ENCODE data around the gene AGTR1. TPM values are rescaled to one million over a fixed set of nuclear protein-coding genes. Genes with fewer than 3 reads are reported as not detected.
"Not testable (repeated sequence)": the region's sequence is repeated elsewhere in the genome, so short reads cannot be mapped to it uniquely, and the experiment has no call there.

Gene AGTR1
- total RNA-seq, 1 donor from 2014 or later = 0.67 TPM

DNA sequence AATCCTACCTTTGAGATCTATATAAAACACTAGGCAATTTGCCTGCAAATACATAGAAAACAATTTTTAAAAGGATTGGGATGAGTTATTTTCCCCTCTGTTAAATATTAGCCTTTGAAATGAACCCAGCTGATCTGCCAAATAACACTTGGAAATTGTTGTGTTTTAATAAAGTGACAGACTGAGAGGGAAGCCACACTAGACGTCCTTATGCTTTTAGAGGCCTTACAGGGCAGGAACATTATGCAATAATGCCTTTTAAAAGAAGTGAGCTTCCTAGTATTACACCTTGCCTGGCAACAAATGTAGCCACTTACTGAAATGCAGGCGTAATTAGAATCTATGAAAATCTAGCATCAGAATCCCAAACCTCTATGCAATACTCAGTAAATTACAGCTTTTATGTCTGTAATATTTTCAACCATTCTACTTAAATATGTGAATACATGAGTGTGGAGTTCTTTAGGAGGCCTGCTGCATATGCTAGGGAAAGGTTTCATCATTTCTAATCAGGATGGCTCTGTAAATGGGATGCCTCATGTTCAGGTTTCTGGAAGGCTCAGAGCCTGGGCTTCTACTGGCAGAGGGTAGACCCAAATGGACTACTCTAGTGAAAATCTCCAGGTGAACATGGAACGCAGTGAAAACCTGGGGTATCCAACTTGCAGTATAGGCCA lies 20.3 kb downstream of the AGTR1 start:
- intact Hi-C loops (cut with DNase I) = loop anchor here (5.0 kb wide), 1 partner anchor 336 kb away; no protein-coding TSS in a partner anchor
- DNase-seq (ENCODE audit: low spot score) = no peak

DNA sequence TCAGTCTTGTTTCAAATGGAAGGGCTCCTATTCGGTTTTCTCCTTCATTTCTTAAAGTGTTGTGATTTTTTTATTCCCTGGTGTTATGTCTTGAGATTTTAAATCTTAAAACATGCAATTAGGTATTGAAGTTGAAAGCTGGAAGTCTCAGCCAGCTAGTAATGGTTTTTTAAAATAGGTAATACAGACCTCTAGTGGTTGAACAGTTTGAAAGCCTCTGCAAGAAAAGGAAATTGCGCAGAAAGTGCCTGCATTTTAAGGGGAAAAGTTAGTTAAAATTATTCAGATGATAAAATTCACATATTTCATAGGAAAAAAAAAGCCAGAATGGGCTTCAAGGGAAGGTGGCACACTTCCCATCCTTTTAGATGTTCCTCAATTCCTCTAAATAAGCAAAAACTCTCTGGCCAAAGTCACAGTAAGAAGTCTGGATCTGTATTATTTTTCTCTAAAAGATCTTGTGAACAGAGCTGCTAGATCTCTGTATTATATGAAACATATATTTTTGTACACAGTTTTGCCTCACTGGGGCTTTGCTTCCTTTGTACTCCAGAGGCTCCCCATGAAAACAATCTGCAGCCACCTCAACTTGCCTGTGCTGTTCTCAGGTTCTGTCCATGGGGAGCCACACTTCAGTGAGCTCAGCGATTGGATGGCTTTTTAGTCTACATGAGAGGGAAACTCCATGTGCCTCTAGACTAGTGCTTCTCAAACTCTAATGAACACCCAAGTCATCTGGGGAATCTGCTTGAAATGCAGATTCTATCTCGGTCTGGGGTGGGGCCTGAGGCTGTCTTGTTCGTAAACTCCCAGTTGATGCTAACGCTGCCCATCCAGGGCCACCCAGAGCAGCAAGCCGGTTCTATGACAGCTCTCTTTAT lies 21.5 kb downstream of the AGTR1 start:
- intact Hi-C loops (cut with DNase I) = loop anchor here (5.0 kb wide), 1 partner anchor 337 kb away; no protein-coding TSS in a partner anchor
- DNase-seq (ENCODE audit: low spot score) = no peak

DNA sequence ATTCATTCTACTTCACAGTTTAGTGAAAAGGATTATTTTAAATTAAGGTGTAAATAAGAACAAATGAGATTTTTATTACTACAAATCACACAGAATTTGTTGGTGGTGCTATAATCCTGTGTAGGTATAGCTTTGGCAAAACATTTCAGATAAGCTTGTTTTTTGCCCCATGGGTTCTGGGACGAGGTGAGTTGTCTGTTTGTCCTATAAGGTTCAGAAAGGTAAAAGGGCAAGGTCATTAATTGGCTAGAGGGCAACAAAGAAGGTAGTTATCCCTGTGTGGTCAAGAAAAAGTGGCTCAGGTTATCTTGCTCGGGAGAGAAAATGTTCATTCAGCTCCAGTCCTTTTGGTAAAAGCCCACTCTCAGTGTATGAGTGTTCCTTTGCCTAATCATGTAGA lies 23.2 kb downstream of the AGTR1 start:
- intact Hi-C loops (cut with DNase I) = no loop called here
- DNase-seq (ENCODE audit: low spot score) = no peak

DNA sequence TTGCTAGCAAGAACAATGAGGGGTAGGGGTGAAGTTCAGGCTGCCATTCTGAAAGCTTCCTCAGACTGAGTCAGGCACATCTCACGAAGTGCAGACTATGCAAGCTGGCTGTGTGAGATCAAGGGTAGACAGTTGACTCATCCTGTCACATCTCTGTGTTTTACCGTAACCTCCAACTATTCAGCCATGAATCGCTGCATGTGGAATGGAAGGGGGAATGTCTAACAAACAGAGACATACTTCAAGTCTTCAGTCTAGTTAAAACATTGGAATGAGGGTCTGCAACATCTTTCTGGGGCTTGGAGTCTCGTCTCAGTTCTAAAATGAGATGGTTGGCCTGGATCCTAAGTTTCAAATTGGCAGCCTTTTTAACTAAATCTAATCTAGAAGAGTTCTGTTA lies 25.9 kb downstream of the AGTR1 start:
- no peak for DNase-seq (ENCODE audit: low spot score)
- intact Hi-C loops (cut with DNase I) = no loop called here

DNA sequence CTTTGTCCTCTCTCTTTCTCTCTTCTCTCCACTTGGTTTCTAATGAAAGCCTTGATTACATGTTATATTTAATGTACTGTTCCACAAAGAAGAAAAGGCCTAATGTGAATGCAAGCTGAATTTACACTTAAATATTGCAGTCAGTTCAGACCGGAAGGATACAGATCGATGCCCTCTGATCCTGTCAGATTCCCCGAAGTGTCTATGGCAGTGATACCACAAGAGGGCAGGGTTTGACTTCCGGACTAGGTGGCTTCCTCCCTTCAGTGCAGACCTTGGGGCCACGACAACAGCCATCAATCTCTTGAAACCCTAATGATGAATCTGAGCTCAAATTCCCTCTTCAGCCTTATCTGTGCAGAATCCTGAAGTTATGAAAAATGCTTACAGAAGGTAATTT lies 29.5 kb downstream of the AGTR1 start:
- intact Hi-C loops (cut with DNase I) = no loop called here
- no peak for DNase-seq (ENCODE audit: low spot score)

DNA sequence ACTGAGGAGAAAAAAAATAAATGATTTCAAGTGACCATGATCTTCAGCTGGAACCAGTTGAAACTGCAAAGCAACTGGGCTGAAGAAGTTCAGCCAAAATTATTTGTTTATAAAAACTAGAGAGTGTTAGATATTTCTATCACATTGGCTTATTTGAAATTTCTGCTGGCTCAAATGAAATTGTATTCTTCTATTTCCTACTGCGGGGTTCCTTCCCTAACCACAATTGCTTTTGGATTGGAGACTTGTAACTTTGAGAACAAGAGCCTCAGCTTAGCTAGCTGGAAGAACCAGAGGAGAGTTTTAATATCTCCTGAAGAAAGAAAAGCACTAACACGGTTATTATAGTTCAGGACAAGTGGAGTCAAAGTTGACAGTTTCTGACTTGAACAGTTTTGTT lies 31.1 kb downstream of the AGTR1 start:
- intact Hi-C loops (cut with DNase I) = no loop called here
- no peak for DNase-seq (ENCODE audit: low spot score)

DNA sequence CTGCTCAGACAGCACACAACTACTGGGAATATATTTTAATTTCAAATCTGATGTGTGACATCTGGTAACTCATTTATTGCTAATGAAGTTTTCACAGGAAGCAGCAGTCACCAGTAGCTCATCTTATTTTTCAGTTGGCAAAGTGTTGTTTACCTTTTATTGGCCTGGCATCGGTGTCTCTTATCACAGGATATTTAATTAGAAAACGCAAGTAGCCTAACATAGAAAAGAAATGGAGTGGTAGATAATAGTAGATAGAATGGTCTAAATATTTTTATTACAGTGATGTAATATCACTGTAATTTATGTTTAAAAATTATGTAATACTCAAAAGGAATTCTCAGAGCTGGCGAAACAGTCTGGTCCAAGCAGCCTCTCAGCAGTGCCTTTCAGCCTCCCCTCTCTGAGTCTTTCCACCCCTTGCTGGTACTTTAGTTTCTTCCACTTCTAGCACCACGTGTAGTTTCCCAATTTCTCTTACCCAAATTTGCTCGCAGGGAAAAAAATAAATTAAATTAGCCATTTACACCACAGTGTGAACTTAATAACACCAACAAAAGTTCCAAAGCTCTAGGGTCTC lies 31.9 kb downstream of the AGTR1 start:
- no peak for DNase-seq (ENCODE audit: low spot score)
- intact Hi-C loops (cut with DNase I) = no loop called here

DNA sequence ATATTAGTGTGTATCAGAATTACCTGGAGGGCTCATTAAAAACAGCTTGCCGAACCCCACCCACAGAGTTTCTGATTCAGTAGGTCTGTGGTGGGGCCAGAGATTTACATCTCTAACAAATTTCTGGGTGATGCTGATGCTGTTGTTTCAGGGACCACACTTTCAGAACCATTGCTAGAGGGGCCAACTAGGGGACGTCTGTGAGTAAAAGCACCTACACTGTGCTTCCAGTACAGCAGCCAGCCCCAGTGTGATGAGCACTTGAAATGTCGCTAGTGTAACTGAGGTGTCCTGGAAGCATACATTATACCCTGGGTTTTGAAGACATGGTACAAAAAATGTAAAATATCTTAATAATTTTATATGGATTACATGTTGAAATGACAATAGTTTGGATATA lies 33.0 kb downstream of the AGTR1 start:
- intact Hi-C loops (cut with DNase I) = no loop called here
- no peak for DNase-seq (ENCODE audit: low spot score)

DNA sequence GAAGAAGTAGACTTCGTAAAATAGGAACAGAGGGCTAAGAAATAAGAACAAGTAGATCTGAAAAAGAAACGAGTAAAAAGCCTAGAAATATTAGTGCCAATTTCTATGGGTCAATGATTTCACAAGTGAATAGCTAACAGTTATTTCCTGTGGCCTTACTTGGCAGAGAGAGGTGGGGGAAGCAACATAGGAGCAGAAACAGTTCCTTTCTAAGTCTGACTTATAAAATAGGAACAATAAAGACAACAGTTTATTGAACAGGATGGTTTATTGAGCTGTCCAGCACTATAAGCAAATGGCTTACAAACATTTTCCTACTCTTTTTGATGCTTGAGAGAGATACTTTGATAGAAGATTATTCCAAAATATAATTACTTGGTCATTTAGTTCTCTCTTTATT lies 37.9 kb downstream of the AGTR1 start:
- intact Hi-C loops (cut with DNase I) = no loop called here
- DNase-seq (ENCODE audit: low spot score) = no peak

DNA sequence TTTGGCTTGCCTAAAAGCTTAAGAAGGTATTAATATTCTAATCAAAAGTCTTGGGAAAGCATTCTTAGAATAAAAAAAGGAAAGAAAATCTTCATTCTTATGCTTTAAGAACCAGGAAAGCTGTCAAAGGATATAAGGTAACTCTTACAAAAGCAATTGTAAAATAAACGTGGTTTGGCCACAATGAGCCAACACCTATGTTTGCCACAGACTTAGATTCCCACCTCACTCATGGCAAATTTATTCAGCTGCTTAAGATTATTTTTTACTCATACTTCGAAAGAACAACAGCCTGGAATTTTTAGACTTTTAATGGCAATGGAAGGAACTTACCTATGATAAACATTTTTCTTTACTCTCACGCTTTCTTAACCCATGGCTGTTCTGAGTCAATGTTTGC lies 38.4 kb downstream of the AGTR1 start:
- no peak for DNase-seq (ENCODE audit: low spot score)
- intact Hi-C loops (cut with DNase I) = no loop called here

DNA sequence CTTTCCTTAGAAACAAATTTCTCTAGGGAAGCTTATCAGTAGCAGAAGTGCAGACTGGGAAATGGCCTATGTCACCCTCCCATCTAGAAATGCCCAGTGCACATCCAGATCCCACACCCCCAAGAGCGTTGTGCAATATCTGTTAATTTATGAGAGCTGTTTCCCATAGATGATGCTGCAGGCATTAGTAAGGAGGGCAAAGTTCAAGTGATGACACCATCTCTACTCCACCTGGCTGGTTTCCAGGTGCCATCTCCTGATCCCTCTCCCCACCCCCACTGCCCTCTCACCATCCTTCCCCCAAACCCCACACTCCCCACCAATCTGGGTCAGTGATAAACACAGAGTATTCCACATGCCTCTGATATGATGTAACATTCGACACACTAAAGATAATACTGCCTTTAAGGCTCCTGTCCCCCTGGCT lies 39.4 kb downstream of the AGTR1 start:
- no peak for DNase-seq (ENCODE audit: low spot score)
- intact Hi-C loops (cut with DNase I) = no loop called here

DNA sequence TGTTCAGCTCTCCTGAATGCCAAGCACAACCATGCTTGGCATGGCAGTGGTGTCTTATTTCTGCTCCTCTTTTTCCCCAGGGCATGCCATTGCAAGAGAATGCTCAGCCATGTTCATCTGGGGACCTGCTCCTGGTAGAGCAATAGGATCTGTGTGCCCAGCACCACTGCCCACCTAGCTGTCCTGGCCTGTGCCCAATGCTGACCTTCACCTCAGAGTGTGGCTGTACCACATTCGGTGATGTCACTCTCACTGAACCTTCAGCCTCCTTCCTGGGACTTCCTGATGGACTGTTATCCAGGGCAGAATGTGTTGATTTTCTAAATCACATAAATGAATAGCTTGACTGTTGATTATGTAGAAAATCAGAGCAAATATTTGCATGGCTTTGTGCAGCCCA lies 42.0 kb downstream of the AGTR1 start:
- intact Hi-C loops (cut with DNase I) = no loop called here
- DNase-seq (ENCODE audit: low spot score) = no peak

DNA sequence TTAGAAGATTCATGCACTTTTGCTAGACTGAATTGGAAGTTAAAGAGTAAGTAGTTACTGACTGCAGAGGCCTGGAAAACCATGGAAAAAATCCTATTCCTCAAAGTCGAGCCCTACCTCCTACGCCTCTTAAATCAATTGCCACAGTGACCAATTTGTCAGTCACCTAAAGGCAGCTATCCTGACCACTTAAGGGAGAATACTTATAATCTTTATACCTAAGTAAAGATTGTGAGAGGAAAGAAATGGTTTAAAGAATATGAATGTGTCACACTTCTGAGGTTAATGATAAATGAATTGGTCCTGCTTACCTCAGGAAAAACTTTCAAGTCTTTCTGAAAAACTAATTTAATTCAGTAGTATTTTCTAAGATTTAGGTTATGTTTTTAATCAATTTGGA lies 42.6 kb downstream of the AGTR1 start:
- DNase-seq (ENCODE audit: low spot score) = no peak
- intact Hi-C loops (cut with DNase I) = no loop called here

DNA sequence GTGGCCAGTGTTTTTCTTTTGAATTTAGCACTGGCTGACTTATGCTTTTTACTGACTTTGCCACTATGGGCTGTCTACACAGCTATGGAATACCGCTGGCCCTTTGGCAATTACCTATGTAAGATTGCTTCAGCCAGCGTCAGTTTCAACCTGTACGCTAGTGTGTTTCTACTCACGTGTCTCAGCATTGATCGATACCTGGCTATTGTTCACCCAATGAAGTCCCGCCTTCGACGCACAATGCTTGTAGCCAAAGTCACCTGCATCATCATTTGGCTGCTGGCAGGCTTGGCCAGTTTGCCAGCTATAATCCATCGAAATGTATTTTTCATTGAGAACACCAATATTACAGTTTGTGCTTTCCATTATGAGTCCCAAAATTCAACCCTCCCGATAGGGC lies 43.5 kb downstream of the AGTR1 start:
- DNase-seq (ENCODE audit: low spot score) = no peak

DNA sequence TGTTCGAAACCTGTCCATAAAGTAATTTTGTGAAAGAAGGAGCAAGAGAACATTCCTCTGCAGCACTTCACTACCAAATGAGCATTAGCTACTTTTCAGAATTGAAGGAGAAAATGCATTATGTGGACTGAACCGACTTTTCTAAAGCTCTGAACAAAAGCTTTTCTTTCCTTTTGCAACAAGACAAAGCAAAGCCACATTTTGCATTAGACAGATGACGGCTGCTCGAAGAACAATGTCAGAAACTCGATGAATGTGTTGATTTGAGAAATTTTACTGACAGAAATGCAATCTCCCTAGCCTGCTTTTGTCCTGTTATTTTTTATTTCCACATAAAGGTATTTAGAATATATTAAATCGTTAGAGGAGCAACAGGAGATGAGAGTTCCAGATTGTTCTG lies 44.4 kb downstream of the AGTR1 start:
- intact Hi-C loops (cut with DNase I) = no loop called here
- no peak for DNase-seq (ENCODE audit: low spot score)

More for the DNA sequence above, 43.5 kb downstream of the AGTR1 start:
- intact Hi-C loops (cut with DNase I) = no loop called here

DNA sequence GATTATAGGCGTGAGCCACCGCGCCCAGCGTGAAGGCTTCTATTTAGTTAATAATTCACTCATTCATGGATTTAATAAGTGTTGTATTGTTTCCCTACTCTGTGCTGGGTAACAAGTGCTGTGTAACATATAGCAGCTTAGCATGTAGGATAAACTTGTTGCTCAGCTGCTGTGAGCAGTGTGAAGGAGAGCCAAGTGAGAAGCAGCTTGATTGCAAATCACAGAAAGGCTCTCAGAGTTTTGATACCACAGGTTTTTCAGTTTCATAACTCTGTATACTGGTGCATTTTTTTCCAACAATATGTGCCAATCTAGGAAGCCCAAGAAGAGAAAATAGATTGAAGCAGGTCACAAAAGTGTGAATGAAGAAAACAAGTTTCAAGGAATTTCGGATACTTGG lies 48.4 kb downstream of the AGTR1 start:
- DNase-seq (ENCODE audit: low spot score) = no peak
- intact Hi-C loops (cut with DNase I) = no loop called here

DNA sequence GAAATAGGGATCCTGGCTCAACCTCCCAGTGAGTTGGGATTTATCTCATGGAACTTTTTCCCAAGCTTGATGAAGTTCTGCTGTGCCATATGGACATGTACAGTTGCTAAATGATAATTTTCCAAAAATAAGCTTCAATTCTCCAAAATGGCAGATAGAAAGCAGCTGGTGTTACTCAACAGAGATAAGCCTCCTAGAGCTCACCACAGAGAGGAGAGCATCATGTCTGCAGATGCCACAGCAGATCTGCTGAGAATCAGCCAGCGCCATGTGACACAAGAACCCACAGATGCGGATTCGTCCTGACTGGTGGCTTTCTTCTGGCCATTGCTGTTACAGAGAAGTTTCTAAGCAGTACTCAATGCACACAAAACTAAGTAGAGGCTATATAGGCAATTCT lies 50.6 kb downstream of the AGTR1 start:
- intact Hi-C loops (cut with DNase I) = no loop called here
- DNase-seq (ENCODE audit: low spot score) = no peak

DNA sequence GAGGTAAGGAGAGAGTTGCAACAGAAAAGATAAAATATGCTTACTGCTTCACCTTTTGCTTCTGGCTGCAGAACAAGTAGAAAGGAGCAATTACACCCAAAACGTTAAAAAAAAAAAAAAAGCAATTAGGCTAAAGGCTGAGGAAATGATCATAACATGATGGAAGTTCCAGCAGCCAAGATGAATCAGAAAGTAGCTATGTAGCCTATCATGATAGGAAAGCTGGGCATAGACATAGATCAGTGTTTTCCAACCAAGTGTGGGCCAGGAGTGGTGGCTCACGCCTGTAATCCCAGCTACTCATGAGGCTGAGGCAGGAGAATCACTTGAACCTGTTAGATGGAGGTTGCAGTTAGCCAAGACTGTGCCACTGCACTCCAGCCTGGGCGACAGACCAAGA lies 52.6 kb downstream of the AGTR1 start:
- no peak for DNase-seq (ENCODE audit: low spot score)
- intact Hi-C loops (cut with DNase I) = no loop called here

DNA sequence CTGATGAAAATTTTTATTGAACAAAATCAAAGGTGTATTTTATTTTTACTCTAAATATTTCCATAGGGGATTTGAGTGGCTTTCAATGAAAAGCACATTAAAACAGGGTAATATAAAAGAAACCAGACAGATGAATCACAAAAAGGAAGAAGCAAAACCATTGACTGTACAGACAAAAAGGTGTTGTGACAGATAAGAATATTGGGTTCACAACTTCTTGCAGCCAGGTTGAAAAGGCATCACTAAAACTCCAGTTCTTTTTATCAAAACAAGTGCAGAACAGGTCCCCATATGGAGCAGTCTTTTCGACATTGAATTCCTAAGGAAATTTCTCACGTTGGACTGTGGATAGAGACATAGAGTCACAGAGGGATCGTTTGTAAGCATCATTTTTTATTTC lies 53.8 kb downstream of the AGTR1 start:
- DNase-seq (ENCODE audit: low spot score) = no peak
- intact Hi-C loops (cut with DNase I) = no loop called here

DNA sequence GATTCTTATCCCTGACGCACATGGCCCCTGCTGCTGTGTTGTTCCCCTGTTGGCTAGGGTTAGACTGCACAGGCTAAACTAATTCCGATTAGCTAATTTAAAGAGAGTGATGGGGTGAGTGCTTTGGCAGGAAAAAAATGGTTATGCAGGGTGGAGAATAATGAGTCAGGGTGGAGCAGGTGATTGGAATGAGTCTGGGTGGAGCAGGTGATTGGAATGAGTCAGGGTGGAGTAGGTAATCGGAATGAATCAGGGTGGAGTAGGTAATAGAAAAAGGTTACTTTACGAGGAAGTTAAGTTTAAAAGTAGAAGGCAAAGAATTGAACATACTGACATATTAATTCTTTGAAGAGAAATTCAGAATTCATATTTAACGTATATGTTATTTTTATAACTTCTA lies 55.7 kb downstream of the AGTR1 start:
- DNase-seq (ENCODE audit: low spot score); intact Hi-C loops (cut with DNase I): not testable (repeated sequence)

DNA sequence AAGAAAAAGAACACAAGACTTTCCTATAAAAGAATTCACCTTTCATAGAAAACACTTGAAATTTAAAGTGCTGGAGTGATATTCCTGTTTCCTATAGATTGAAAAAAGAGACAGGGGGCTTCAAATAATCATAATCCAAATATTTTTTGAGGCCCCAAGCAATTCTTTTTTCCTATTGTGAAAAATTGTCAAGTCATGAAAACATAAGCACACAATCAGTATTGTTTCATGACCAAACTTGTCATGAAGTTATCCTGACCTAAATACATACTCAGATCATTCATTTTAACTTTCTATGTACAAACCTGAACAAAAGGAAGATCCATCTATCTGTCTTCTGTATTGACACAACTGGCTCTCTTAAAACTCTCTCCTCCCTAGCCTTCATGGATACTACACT lies 57.9 kb downstream of the AGTR1 start:
- intact Hi-C loops (cut with DNase I) = no loop called here
- no peak for DNase-seq (ENCODE audit: low spot score)
